Iris pigment epithelial cell (primary cell): ENCODE measurements around the gene TMEM61.
"Not testable (repeated sequence)": the region's sequence is repeated elsewhere in the genome, so short reads cannot be mapped to it uniquely, and the experiment has no call there.

Experiments
- DNase-seq: peaks from one replicate; pipeline ENCODE4 v3.0.0-alpha.2; 2011; ENCODE audit warnings: low read depth

TMEM61 gene

GRCh38 chr1:54980528-54981241 lies at the start of gene TMEM61:
TSS of gene TMEM61 (plus strand) at chr1:54980628. CDS start at chr1:54981066, 438 bp downstream.
- DNase-seq, result no peak

DNA sequence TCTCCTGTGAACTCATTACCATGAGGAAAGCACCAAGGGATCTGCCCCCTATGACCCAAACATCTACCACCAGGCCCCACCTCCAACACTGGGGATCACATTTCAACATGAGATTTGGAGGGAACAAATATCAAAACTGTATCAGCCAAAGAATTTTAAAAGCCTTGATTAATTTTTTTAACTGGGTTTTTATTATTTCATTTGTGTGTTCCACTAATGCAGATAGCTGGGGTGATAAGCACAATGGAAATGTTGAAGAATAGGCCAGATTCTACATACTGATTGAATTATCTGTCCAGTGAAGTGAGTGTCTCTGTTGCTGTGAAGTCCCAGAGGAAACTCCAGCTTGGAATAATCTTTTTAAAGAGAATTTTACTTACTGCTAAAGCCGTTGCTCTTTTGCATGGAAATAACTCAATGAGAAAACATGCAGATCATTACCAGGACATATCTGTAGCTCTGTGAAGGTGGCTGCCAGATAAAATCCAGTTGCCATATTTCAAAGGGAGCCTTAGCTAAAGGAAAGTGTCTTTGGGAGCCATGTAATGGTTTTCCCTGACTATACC lies 49.1 kb upstream of the TMEM61 start:
- no peak for DNase-seq

DNA sequence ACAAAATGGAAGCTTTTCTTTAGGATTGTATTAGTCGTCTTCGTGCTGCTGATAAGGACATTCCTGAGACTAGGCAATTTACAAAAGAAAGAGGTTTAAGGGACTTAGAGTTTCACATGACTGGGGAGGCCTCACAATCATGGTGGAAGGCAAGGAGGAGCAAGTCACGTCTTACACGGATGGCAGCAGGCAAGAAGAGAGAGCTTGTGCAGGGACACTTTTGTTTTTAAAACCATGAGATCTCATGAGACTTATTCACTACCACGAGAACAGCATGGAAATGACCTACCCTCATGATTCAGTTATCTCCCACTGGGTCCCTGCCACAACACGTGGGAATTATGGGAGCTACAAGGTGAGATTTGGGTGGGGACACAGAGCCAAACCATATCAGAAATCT lies 46.3 kb upstream of the TMEM61 start:
- not testable (repeated sequence) for DNase-seq

- DNase-seq, result peak; percentile 96
Observed at GRCh38 chr1:54934869-54935268, 45.6 kb upstream of the TMEM61 start.

GRCh38 chr1:54936791-54937190 lies 43.6 kb upstream of the TMEM61 start:
- DNase-seq, result no peak

- DNase-seq, result peak; percentile 53
Observed at GRCh38 chr1:54937469-54937868, 43.0 kb upstream of the TMEM61 start.

DNA sequence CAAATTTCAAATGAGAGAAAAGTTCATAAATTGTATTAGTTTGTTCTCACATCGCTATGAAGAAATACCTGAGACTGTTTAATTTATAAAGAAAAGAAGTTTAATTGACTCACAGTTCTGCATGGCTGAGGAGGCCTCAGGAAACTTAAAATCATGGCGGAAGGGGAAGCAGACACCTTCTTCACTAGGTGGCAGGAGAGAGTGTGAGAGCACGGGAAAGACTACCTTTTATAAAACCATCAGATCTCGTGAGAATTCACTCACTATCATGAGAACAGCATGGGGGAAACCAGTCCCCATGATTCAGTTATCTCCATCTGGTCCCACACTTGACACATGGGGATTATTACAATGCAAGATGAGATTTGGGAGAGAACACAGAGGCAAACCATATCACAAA lies 41.5 kb upstream of the TMEM61 start:
- not testable (repeated sequence) for DNase-seq

- peak; percentile 39 for DNase-seq
Observed at GRCh38 chr1:54940042-54940441, 40.4 kb upstream of the TMEM61 start.

- DNase-seq, result no peak
Observed at GRCh38 chr1:54942976-54943375, 37.5 kb upstream of the TMEM61 start.

GRCh38 chr1:54944610-54945392 lies 35.6 kb upstream of the TMEM61 start:
- peak; percentile 89 for DNase-seq

DNA sequence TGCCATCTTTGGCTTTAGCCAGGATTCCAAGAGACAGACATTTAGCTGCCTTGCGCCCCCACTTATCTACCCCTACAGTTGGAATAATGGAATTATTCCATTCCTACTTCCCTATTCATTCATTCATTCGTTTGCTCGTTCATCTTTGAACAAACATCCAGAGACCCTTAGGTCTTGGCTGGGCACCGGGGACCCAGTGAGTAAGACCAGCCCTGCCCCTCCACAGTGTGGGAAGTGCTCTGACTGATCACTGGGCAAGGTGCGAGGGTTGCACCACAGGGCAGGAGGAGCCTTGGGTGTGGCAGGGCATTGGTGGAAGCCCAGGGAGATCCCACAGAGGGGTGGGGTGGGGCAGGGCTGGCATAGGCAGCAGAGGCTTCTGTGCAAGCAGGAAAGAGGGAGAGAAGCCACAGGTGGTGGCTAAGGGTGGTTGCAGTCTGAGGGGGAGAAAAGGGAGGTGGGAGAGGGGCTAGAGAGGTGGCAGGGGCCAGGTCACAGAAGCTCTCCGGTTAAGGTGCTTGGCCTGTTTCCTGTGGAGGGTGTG lies 35.0 kb upstream of the TMEM61 start:
- DNase-seq, result no peak

GRCh38 chr1:54947540-54947939 lies 32.9 kb upstream of the TMEM61 start:
- DNase-seq, result no peak

DNA sequence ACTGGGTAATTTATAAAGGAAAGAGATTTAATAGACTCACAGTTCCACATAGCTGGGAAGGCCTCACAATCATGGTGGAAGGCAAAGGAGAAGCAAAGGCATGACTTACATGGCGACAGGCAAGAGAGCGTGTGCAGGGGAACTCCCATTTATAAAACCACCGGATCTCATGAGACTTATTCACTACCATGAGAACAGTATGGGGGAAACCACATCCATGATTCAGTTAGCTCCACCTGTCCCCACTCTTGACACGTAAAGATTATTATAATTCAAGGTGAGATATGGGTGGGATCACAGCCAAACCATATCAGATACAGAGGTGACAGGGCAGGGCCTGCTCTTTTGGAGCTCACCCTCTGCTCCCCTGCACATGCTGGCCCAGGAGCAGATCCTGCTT lies 31.4 kb upstream of the TMEM61 start:
- no peak for DNase-seq

DNA sequence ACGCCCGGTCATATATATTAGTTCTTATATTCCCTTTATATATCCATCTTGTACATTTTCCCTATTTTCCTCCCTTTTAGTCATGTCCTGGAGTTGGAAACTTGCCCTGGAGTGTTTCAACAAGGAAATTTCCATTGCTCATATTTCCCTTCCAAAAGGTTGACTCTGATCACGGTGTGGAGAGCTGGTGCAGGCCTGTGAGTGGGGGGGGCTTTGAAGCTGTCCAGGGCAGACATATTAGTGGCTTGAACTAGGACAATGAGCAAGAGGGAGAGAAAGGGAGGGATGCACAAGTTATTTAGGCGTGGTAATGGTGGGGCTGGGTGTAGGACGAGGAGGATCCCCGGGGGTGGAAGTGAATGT lies 30.4 kb upstream of the TMEM61 start:
- peak; percentile 28 for DNase-seq

DNA sequence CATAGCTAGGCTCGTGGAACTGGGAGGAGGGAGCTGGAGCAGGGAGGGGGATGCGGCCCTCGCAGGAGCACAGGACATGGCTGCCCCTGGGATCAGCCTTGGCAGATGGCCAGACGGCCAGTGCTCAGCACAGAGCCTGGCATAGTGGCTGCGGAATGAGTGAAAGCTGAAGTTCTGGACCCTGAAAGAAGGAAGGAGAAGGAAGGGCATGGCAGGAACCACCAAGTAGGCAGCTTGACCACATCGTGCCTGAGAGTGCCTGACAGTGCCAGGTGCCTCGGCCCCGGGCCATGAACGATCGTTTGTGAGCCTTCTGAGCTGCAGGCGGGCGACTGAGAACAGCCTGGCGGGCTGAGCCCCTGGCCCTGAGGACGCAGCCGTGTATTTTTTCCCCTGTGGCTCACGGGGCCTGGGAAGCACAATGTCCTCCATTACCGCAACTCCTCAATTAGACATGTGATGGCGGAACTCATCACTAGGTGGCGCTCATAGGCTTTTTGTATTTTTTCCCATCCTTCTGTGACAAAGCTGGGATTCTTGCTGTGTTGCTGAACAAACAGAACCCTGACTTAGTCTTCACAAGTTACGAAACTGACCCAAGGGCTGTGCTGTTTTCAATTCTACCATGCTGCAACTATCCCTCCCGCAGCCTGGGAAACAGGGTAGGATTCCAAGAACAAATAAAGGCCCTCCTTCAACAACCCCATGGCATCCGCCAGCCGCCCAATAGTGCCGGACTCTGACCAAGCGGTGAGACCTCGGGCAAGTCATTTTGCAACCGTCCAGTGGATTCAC lies 29.9 kb upstream of the TMEM61 start:
- peak; percentile 87 for DNase-seq

DNA sequence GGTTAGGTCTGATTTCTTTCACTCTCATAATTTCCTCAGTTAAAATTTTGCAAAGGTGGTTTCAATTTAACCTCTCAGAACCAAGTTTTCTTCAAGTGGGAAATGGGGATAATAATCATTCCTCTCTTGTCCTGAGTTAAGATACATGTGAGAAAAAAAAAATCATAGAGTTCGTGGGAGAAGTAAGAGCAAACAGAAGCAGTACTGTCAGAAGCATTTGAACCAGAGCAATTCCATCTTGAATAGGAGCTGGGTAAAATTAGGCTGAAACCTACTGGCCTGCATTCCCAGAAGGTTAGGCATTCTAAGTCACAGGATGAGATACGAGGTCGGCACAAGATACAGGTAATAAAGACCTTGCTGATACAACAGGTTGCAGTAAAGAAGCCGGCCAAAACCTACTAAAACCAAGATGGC lies 28.6 kb upstream of the TMEM61 start:
- DNase-seq, result no peak

- peak; percentile 71 for DNase-seq
Observed at GRCh38 chr1:54952950-54953718, 27.3 kb upstream of the TMEM61 start.

DNA sequence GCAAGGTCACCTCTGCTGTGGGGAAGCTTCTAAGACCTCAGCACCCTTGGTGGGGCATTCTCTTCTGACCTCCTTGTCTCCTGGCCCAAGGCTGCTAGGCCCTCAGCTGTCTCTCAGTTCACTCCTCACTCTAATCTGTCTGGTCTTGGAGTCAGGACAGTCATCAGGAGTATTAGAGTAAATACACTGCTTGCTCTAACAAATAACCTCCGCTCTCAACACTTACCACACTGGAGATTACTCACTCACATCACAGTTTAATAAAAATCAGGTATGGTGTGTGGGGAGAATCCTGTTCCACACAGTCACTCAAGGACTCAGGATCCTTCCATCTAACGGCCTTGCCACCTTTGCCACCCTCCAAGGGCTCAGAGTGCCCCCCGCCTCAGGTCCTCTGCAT lies 26.6 kb upstream of the TMEM61 start:
- no peak for DNase-seq

DNA sequence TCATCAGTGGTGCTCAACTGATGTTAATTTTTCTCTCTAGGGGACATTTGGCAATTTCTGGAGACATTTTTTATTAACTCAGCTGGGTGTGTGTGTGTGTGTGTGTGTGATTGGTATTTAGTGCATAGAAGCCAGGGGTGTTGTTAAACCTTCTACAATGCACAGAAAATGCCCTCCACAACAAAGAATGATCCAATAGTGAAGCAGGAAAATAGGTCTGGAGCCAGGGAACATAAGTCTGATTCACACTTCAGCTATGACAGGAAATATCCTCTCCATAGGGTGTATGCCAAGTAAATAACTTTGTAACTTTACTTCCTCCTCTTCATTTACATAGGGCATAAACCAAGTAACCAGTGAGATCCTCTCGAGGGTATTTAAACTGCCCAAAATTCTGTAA lies 25.1 kb upstream of the TMEM61 start:
- DNase-seq, result peak; percentile 69

- no peak for DNase-seq
Observed at GRCh38 chr1:54956726-54957125, 23.7 kb upstream of the TMEM61 start.

DNA sequence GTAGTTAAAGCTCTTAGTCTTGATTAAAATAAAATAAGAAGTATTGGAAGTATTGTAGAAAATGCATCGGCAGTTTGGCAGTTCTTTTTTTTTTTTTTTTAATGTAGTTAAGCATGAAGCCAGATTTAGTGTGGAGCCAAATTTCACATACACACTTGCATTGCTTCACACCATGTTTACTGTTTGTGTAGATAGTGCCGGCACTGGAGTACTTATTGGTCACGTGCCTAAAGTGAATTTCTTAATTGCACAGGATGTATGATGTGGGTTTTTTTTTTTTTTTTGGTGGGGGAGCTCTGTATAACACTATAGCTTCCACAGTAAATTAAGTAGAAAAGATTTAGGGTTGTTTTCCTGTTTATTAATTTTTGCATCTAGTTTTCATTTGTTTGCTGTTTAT lies 21.2 kb upstream of the TMEM61 start:
- no peak for DNase-seq
